HL-60 (cell line): ENCODE measurements around the gene SERPINA1.
A peak's percentile ranks its signal among the peaks of the same experiment; 100 is the strongest.

Experiments
- DNase-seq, 2 experiments: peaks; one replicate each; pipeline ENCODE4 v3.0.0-alpha.2; 2010 to 2020; ENCODE audit warnings: low read depth in 1 of 2, low spot score in 1 of 2
- H3K27ac ChIP-seq: fragments of 250-450 bp; sonication (Bioruptor Pico); replicated peaks from 2 replicates; pipeline ENCODE4 v1.5.1; 2020; ENCODE audit warnings: mild to moderate bottlenecking, moderate library complexity
- H3K27me3 ChIP-seq: fragments of 250-450 bp; sonication (Bioruptor Pico); 2 replicates; pipeline ENCODE4 v1.5.1; 2021; ENCODE audit warnings: mild to moderate bottlenecking, moderate library complexity; ENCODE audit not compliant: insufficient read depth, poor library complexity, severe bottlenecking
- H3K4me3 ChIP-seq: replicated peaks from 2 replicates; pipeline ENCODE4 v1.5.1; 2011; ENCODE audit warnings: mild to moderate bottlenecking, control low read depth, low read length; ENCODE audit not compliant: insufficient read depth
- CTCF ChIP-seq: IDR thresholded peaks from one replicate; pipeline ENCODE4 v1.5.1; 2011; ENCODE audit warnings: low read length, control low read depth, inconsistent platforms; ENCODE audit not compliant: insufficient read depth
- GABPA ChIP-seq: IDR thresholded peaks from 2 replicates; pipeline ENCODE4 v1.6.1; 2012; ENCODE audit warnings: low read depth
- POLR2AphosphoS5 ChIP-seq: IDR thresholded peaks from 2 replicates; pipeline ENCODE4 v1.6.1; 2012; ENCODE audit warnings: low read depth
- REST ChIP-seq: IDR thresholded peaks from 2 replicates; pipeline ENCODE4 v1.6.1; 2012; ENCODE audit warnings: low read depth; ENCODE audit not compliant: insufficient replicate concordance
- SPI1 ChIP-seq: IDR thresholded peaks from 2 replicates; pipeline ENCODE4 v1.6.1; 2012; ENCODE audit warnings: low read depth, mild to moderate bottlenecking, borderline replicate concordance

SERPINA1 gene

GRCh38 chr14:94394025-94394493 is 5.7 kb upstream of the SERPINA1 start:
- H3K27ac ChIP-seq: peak overlapping the region; percentile 69

GRCh38 chr14:94393474-94393873 is 5.1 kb upstream of the SERPINA1 start:
- TF ChIP-seq POLR2AphosphoS5 (no peak), GABPA (no peak), CTCF (no peak), REST (no peak), SPI1 (no peak)
- H3K27ac ChIP-seq: peak overlapping the region; percentile 69
- H3K27me3 ChIP-seq: no peaks in the 10 kb centered on the region
- DNase-seq: no peak
- H3K4me3 ChIP-seq: no peak overlapping the region

More at GRCh38 chr14:94394025-94394493, 5.7 kb upstream of the SERPINA1 start:
- Histone ChIP-seq H3K27me3 (no peaks in the 10 kb centered on the region), H3K4me3 (no peak overlapping the region)
- no peak for DNase-seq
- TF ChIP-seq SPI1: no peak
- TF ChIP-seq REST: no peak
- TF ChIP-seq GABPA: no peak
- no peak for TF ChIP-seq CTCF
- TF ChIP-seq POLR2AphosphoS5: no peak

- peak; percentile 91 to 95 for DNase-seq
- Histone ChIP-seq H3K4me3 (no peak overlapping the region), H3K27me3 (no peaks in the 10 kb centered on the region), H3K27ac (peak overlapping the region; percentile 69)
- TF ChIP-seq CTCF (no peak), GABPA (no peak; the same call in 1 of the 2 replicates), SPI1 (peak; percentile 85; the same call in 1 of the 2 replicates), POLR2AphosphoS5 (peak; percentile 70), REST (no peak)
These were observed 4.1 kb upstream of the SERPINA1 start for GRCh38 chr14:94392510-94392935.
